ENCODE results near the gene CFAP107. TPM values are rescaled to one million over a fixed set of nuclear protein-coding genes. Genes with fewer than 3 reads are reported as not detected.

The CFAP107 gene
- total and polyA plus RNA-seq, 2 experiments from 2014 or later = not detected

DNA sequence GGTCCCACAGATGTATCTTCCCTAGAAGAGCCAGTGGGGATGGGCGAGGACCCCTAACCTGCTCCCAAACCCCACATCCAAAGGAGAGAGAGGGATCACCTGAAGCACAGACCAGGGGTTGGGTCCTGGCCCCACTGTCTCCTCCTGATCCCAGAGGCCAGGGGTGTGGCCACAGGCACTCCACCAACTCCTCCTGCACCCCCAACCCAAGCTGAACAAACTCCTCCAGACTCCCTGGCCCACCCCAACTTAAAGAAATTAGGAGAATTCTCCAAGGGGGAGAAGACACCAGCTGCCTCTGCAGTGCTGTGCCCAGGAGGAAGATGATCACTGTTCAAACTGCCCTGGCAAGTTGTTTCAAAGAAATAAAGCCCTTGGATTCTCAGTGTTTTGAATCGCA, 23.0 kb downstream of the CFAP107 start:
- TF ChIP-seq EZH2 (IDR thresholded peaks at IDR 0.05; ENCODE audit: insufficient read depth, poor library complexity, severe bottlenecking) (no peak), EZH2phosphoT487 (IDR thresholded peaks at IDR 0.05; ENCODE audit: insufficient read depth, low read depth) (no peak)
- Histone ChIP-seq H3K27ac (no peak overlapping the region), H3K4me2 (ENCODE audit: unreplicated experiment) (no peak overlapping the region), H2AFZ (no peak overlapping the region), H3F3A (ENCODE audit: insufficient read depth) (no peaks in the 10 kb centered on the region), H3K9me3 (ENCODE audit: low read depth) (no peaks in the 10 kb centered on the region), H3K27me3 (replicated peaks; ENCODE audit: insufficient read depth) (no peaks in the 10 kb centered on the region), H3K4me1 (ENCODE audit: insufficient read depth) (no peaks in the 10 kb centered on the region), H3K9me2 (ENCODE audit: insufficient read depth) (no peaks in the 10 kb centered on the region), H4K20me1 (ENCODE audit: insufficient read depth) (no peaks in the 10 kb centered on the region; the same call in 1 of the 2 replicates), H3K4me3 (no peak overlapping the region), H3K9ac (no peak overlapping the region), H3K79me2 (ENCODE audit: insufficient read depth) (no peaks in the 10 kb centered on the region), H3K36me3 (ENCODE audit: low read depth) (no peaks in the 10 kb centered on the region)
- WGBS, 2 experiments (ENCODE audit: low coverage in 1 of 2, low lambda C conversion rate in 2 of 2, missing lambda C conversion rate in 2 of 2) = 0 to 8% methylated on average over 2 of the region's 2 CpGs
- in situ Hi-C loops (cut with MboI) = no loop called here
- no peak for DNase-seq

DNA sequence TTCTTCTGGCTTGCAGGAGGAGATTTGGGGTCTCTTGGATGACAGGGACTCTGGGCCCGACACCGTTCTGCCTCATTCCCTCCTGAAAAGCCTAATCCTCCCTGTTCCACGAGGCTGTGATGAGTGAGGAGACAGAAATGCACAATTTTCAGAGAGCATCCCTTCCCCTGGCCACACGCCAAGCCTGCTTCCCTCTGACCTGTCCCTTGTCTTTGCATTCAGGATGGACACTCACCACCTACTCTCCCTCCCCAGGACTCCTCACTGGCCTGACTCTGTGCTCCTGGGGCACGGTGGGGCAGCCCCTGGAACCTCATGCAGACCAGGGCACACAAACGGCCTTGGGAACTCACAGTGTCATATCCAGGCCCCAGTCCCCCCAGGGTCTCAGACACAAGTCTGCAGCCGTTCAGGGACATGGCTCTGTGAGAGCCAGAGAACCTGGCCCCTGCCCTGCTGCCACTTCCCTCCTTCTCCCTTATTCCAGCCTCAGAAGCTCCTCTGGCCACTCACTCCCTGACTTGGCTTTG, 24.0 kb downstream of the CFAP107 start:
- H3K4me3 ChIP-seq = no peak overlapping the region
- in situ Hi-C loops (cut with MboI) = no loop called here
- H3F3A ChIP-seq (ENCODE audit: insufficient read depth) = no peaks in the 10 kb centered on the region
- H4K20me1 ChIP-seq (ENCODE audit: insufficient read depth) = no peaks in the 10 kb centered on the region; the same call in 1 of the 2 replicates
- H3K4me2 ChIP-seq (ENCODE audit: unreplicated experiment) = no peak overlapping the region
- no peaks in the 10 kb centered on the region for H3K9me2 ChIP-seq (ENCODE audit: insufficient read depth)
- 20 to 25% methylated on average over 7 of the region's 7 CpGs for WGBS, 2 experiments (ENCODE audit: low coverage in 1 of 2, low lambda C conversion rate in 2 of 2, missing lambda C conversion rate in 2 of 2)
- no peaks in the 10 kb centered on the region for H3K79me2 ChIP-seq (ENCODE audit: insufficient read depth)
- H3K36me3 ChIP-seq (ENCODE audit: low read depth) = no peaks in the 10 kb centered on the region
- no peak overlapping the region for H3K27ac ChIP-seq
- DNase-seq = no peak
- H3K9ac ChIP-seq = no peak overlapping the region
- H3K4me1 ChIP-seq (ENCODE audit: insufficient read depth) = no peaks in the 10 kb centered on the region
- no peaks in the 10 kb centered on the region for H3K27me3 ChIP-seq (replicated peaks; ENCODE audit: insufficient read depth)
- H2AFZ ChIP-seq = no peak overlapping the region
- no peaks in the 10 kb centered on the region for H3K9me3 ChIP-seq (ENCODE audit: low read depth)
- no peak for TF ChIP-seq EZH2 (IDR thresholded peaks at IDR 0.05; ENCODE audit: insufficient read depth, poor library complexity, severe bottlenecking)
- no peak for TF ChIP-seq EZH2phosphoT487 (IDR thresholded peaks at IDR 0.05; ENCODE audit: insufficient read depth, low read depth)

- no peaks in the 10 kb centered on the region for H3F3A ChIP-seq (ENCODE audit: insufficient read depth)
- H3K27ac ChIP-seq = no peak overlapping the region
- H3K9me3 ChIP-seq (ENCODE audit: low read depth) = no peaks in the 10 kb centered on the region
- no peaks in the 10 kb centered on the region for H3K27me3 ChIP-seq (replicated peaks; ENCODE audit: insufficient read depth)
- no peaks in the 10 kb centered on the region for H3K9me2 ChIP-seq (ENCODE audit: insufficient read depth)
- no peaks in the 10 kb centered on the region; the same call in 1 of the 2 replicates for H4K20me1 ChIP-seq (ENCODE audit: insufficient read depth)
- in situ Hi-C loops (cut with MboI) = no loop called here
- no peak for DNase-seq
- H2AFZ ChIP-seq = no peak overlapping the region
- 41 to 43% methylated on average over 2 of the region's 2 CpGs for WGBS, 2 experiments (ENCODE audit: low coverage in 1 of 2, low lambda C conversion rate in 2 of 2, missing lambda C conversion rate in 2 of 2)
- no peak overlapping the region for H3K4me2 ChIP-seq (ENCODE audit: unreplicated experiment)
- TF ChIP-seq EZH2 (IDR thresholded peaks at IDR 0.05; ENCODE audit: insufficient read depth, poor library complexity, severe bottlenecking) (no peak), EZH2phosphoT487 (IDR thresholded peaks at IDR 0.05; ENCODE audit: insufficient read depth, low read depth) (no peak)
- no peaks in the 10 kb centered on the region for H3K4me1 ChIP-seq (ENCODE audit: insufficient read depth)
- H3K4me3 ChIP-seq = no peak overlapping the region
- H3K9ac ChIP-seq = no peak overlapping the region
- no peaks in the 10 kb centered on the region for H3K36me3 ChIP-seq (ENCODE audit: low read depth)
- H3K79me2 ChIP-seq (ENCODE audit: insufficient read depth) = no peaks in the 10 kb centered on the region
These were observed 24.6 kb downstream of the CFAP107 start for GRCh38 chr1:12770620-12771019.

- H4K20me1 ChIP-seq (ENCODE audit: insufficient read depth) = no peaks in the 10 kb centered on the region; the same call in 1 of the 2 replicates
- TF ChIP-seq EZH2phosphoT487 (IDR thresholded peaks at IDR 0.05; ENCODE audit: insufficient read depth, low read depth) (no peak), EZH2 (IDR thresholded peaks at IDR 0.05; ENCODE audit: insufficient read depth, poor library complexity, severe bottlenecking) (no peak)
- 24 to 25% methylated on average over 5 of the region's 5 CpGs for WGBS, 2 experiments (ENCODE audit: low coverage in 1 of 2, low lambda C conversion rate in 2 of 2, missing lambda C conversion rate in 2 of 2)
- H3F3A ChIP-seq (ENCODE audit: insufficient read depth) = no peaks in the 10 kb centered on the region
- H3K27me3 ChIP-seq (replicated peaks; ENCODE audit: insufficient read depth) = no peaks in the 10 kb centered on the region
- H3K4me1 ChIP-seq (ENCODE audit: insufficient read depth) = no peaks in the 10 kb centered on the region
- no peak overlapping the region for H3K4me2 ChIP-seq (ENCODE audit: unreplicated experiment)
- no peaks in the 10 kb centered on the region for H3K9me2 ChIP-seq (ENCODE audit: insufficient read depth)
- no peak overlapping the region for H3K4me3 ChIP-seq
- no peak overlapping the region for H3K9ac ChIP-seq
- no peaks in the 10 kb centered on the region for H3K79me2 ChIP-seq (ENCODE audit: insufficient read depth)
- H2AFZ ChIP-seq = no peak overlapping the region
- no peak for DNase-seq
- no peaks in the 10 kb centered on the region for H3K36me3 ChIP-seq (ENCODE audit: low read depth)
- in situ Hi-C loops (cut with MboI) = no loop called here
- no peak overlapping the region for H3K27ac ChIP-seq
- no peaks in the 10 kb centered on the region for H3K9me3 ChIP-seq (ENCODE audit: low read depth)
These were observed 25.2 kb downstream of the CFAP107 start for GRCh38 chr1:12771186-12771585.

DNA sequence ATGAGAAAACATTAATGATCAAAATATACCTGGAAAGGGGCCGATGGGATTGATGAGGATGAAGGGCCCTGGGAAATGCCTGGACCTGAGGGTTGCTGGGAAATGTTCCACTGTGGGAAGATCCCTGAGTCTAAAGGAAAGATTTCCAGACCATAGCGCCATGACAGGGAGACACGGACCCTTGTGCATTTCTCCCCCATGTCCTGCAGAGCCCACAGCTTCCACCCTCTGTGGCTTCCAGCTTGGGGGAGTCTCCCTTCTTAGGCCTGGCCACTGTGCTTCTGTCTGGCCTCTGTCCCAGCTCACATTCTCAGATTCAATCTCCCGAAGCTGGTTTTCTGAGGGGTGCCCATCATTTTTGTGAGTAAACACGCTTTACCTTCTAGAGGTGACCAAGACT, 26.5 kb downstream of the CFAP107 start:
- H3K27me3 ChIP-seq (replicated peaks; ENCODE audit: insufficient read depth) = no peaks in the 10 kb centered on the region
- H3K4me3 ChIP-seq = no peak overlapping the region
- no peaks in the 10 kb centered on the region for H3K9me2 ChIP-seq (ENCODE audit: insufficient read depth)
- no peaks in the 10 kb centered on the region for H3K79me2 ChIP-seq (ENCODE audit: insufficient read depth)
- no peaks in the 10 kb centered on the region for H3F3A ChIP-seq (ENCODE audit: insufficient read depth)
- in situ Hi-C loops (cut with MboI) = no loop called here
- no peak overlapping the region for H3K4me2 ChIP-seq (ENCODE audit: unreplicated experiment)
- no peaks in the 10 kb centered on the region for H4K20me1 ChIP-seq (ENCODE audit: insufficient read depth)
- H3K36me3 ChIP-seq (ENCODE audit: low read depth) = no peaks in the 10 kb centered on the region
- no peak overlapping the region for H3K27ac ChIP-seq
- H3K9ac ChIP-seq = no peak overlapping the region
- H3K4me1 ChIP-seq (ENCODE audit: insufficient read depth) = no peaks in the 10 kb centered on the region
- H3K9me3 ChIP-seq (ENCODE audit: low read depth) = no peaks in the 10 kb centered on the region
- DNase-seq = no peak
- WGBS, 2 experiments (ENCODE audit: low coverage in 1 of 2, low lambda C conversion rate in 2 of 2, missing lambda C conversion rate in 2 of 2) = 41 to 59% methylated on average over 5 of the region's 5 CpGs
- H2AFZ ChIP-seq = no peak overlapping the region
- TF ChIP-seq EZH2phosphoT487 (IDR thresholded peaks at IDR 0.05; ENCODE audit: insufficient read depth, low read depth) (no peak), EZH2 (IDR thresholded peaks at IDR 0.05; ENCODE audit: insufficient read depth, poor library complexity, severe bottlenecking) (no peak)

All from GM23248 (cell line).